HFFc6 (cell line): ENCODE results near the gene CPNE7. TPM values are rescaled to one million over a fixed set of nuclear protein-coding genes. Genes with fewer than 3 reads are reported as not detected.

Experiments used
- DNase-seq: peaks from one replicate; pipeline ENCODE4 v3.0.0-alpha.2; 2018
- H3K27ac Mint-ChIP-seq: 2 replicates; pipeline ENCODE4 v1.8.0; 2020; ENCODE audit warnings: mild to moderate bottlenecking, mixed read lengths
- H3K27me3 Mint-ChIP-seq: 2 replicates; pipeline ENCODE4 v1.8.0; 2021; ENCODE audit warnings: mild to moderate bottlenecking, moderate library complexity, mixed read lengths; ENCODE audit not compliant: insufficient read depth
- H3K36me3 Mint-ChIP-seq: 2 replicates; pipeline ENCODE4 v1.8.0; 2021; ENCODE audit warnings: low read depth, mixed read lengths
- H3K4me1 Mint-ChIP-seq: 2 replicates; pipeline ENCODE4 v1.8.0; 2020; ENCODE audit warnings: low read depth, mixed read lengths
- H3K4me3 Mint-ChIP-seq: 2 replicates; pipeline ENCODE4 v1.8.0; 2020; ENCODE audit warnings: mild to moderate bottlenecking, moderate library complexity, mixed read lengths
- H3K9me3 Mint-ChIP-seq: 2 replicates; pipeline ENCODE4 v1.8.0; 2020; ENCODE audit warnings: mild to moderate bottlenecking, mixed read lengths
- total RNA-seq, 6 experiments: library from RNA; stranded (reverse); fragmentation: NEBNext Ultra II Directional; extraction: Animal tissue kit (Norgen Biotek cat#: 25700); gene quantifications; 2 replicates in 1 of 6; 3 replicates in 5 of 6; pipeline ENCODE4 v1.2.3, GENCODE V29; 2021
- TF ChIP-seq, protein P1 (sequence below): fragments of 200-600 bp; sonication (generic); IDR thresholded peaks from 2 replicates; pipeline ENCODE4 v1.5.0; 2021; ENCODE audit warnings: antibody characterized with exemption, mild to moderate bottlenecking

CPNE7 gene
- total RNA-seq, 6 experiments from 2014 or later, result 17.6 to 22.2 (median 19.3) TPM

DNA sequence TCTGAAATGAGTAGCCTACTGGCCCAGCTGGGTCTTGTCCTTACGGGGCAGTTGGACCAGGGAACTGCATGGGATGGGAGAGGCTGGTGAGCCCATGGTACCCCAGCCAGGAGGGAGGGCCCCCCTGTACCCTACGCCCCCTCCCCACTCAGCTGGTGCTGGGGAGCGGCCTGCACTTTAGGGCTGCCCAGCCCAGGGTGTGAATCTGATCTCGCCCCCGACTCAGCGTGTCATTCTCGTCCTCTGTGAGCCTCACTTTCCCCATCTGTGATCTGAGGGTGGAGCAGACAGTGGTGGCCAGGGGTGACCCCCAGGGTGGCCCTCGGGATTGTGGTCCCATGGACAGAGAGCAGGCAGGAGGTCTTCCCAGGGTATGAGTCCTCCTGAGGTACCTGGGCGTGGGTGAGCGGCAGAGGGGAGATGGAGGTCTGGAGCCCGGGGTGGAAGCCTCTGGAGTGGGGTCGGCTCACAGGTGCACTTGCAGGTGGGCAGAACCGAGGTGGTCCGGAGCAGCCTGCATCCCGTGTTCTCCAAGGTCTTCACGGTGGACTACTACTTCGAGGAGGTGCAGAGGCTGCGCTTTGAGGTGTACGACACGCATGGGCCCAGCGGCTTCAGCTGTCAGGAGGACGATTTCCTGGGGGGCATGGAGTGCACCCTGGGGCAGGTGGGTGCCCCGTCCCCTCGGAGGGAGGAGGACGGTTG, 1.6 kb downstream of the CPNE7 start:
- H3K27me3 Mint-ChIP-seq, result peaks cover 4% of the 10 kb centered on the region

DNA sequence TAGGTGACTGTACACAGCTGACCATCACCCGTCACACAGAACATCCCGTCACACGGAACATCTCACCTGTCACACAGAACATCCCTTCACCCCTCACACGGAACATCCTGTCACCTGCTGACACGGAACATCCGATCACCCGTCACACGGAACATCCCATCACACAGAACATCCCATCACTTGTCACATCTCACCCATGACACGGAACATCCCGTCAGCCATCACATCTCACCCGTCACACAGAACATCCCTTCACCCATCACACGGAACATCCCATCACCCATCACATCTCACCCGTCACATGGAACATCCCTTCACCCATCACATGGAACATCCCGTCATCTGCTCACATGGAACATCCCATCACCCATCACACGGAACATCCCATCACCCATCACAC, 3.8 kb downstream of the CPNE7 start:
- Mint-ChIP-seq H3K27ac (no peak overlapping the region), H3K36me3 (peaks cover 8% of the 10 kb centered on the region; the same call in 1 of the 2 replicates), H3K4me1 (no peaks in the 10 kb centered on the region), H3K4me3 (no peak overlapping the region), H3K9me3 (no peaks in the 10 kb centered on the region), H3K27me3 (peaks cover 3% of the 10 kb centered on the region; the same call in 1 of the 2 replicates)
- TF ChIP-seq, protein P1, sequence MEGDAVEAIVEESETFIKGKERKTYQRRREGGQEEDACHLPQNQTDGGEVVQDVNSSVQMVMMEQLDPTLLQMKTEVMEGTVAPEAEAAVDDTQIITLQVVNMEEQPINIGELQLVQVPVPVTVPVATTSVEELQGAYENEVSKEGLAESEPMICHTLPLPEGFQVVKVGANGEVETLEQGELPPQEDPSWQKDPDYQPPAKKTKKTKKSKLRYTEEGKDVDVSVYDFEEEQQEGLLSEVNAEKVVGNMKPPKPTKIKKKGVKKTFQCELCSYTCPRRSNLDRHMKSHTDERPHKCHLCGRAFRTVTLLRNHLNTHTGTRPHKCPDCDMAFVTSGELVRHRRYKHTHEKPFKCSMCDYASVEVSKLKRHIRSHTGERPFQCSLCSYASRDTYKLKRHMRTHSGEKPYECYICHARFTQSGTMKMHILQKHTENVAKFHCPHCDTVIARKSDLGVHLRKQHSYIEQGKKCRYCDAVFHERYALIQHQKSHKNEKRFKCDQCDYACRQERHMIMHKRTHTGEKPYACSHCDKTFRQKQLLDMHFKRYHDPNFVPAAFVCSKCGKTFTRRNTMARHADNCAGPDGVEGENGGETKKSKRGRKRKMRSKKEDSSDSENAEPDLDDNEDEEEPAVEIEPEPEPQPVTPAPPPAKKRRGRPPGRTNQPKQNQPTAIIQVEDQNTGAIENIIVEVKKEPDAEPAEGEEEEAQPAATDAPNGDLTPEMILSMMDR, result no peak
- DNase-seq, result no peak

More for the DNA sequence above, 1.6 kb downstream of the CPNE7 start:
- H3K9me3 Mint-ChIP-seq, result no peaks in the 10 kb centered on the region
- no peak for DNase-seq
- no peaks in the 10 kb centered on the region for H3K4me1 Mint-ChIP-seq
- no peak overlapping the region for H3K4me3 Mint-ChIP-seq
- H3K27ac Mint-ChIP-seq, result no peak overlapping the region
- peaks cover 8% of the 10 kb centered on the region; the same call in 1 of the 2 replicates for H3K36me3 Mint-ChIP-seq
- TF ChIP-seq, protein P1, result no peak

DNA sequence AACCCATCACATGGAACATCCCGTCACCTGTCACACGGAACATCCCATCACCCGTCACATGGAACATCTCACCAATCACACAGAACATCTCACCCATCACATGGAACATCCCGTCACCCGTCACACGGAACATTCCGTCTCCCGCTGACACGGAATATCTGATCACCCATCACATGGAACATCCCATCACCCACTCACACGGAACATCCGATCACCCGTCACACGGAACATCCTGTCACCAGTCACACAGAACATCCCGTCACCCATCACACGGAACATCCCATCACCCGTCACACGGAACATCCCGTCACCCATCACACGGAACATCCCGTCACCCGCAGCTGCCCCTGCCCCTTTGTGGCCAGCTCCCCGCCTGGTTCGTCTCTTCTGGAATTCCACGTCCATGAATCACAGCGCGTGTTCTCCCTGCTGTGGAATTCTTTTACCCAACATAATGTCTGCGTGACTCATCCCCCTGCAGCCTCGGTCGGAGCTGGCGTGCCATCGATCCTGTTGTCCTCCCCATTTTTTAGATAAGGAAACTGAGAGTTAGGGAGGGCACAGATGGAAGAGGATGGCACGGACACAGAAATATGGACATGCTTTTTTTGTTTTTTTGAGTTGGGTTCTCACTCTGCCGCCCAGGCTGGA, 5.6 kb downstream of the CPNE7 start:
- H3K4me3 Mint-ChIP-seq, result no peak overlapping the region
- peaks cover 8% of the 10 kb centered on the region; the same call in 1 of the 2 replicates for H3K36me3 Mint-ChIP-seq
- TF ChIP-seq, protein P1, result no peak
- H3K9me3 Mint-ChIP-seq, result no peaks in the 10 kb centered on the region
- peaks cover 3% of the 10 kb centered on the region; the same call in 1 of the 2 replicates for H3K27me3 Mint-ChIP-seq
- peak; percentile 98 for DNase-seq
- no peak overlapping the region for H3K27ac Mint-ChIP-seq
- no peaks in the 10 kb centered on the region for H3K4me1 Mint-ChIP-seq

DNA sequence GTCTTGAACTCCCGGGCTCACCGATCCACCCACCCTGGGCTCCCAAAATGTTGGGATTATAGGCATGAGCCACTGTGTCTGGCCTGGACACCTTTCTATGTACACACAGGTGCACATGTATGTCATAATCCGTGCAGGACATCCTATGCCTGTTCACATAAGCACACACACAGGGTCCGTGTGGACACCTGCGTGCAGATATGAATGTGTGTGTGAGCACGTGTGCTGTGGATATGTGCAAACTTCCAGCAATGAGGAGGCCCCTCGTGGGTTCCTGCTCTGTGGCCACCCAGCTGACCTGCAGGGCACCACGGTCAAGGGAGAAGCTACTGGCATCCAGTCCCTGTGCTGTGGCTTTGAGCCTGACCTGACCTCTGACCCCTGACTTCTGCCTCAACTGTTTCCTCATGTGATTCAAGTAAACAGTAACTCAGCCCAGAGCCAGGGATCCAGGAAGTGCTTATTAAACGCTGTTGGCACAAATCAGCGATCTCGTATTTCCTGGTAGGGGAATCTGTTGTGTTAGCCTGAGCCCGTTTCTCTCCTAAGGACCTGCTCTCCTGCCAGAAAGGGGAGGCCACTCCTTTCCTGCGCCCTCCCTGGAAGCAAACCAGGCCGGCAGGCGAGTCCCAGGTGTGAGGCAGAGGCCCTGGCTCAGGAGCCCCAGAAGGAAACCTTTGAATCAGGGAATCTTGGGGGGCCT, 6.5 kb downstream of the CPNE7 start:
- H3K27me3 Mint-ChIP-seq, result peaks cover 3% of the 10 kb centered on the region; the same call in 1 of the 2 replicates
- peak; percentile 44 for DNase-seq
- no peaks in the 10 kb centered on the region for H3K9me3 Mint-ChIP-seq
- H3K4me3 Mint-ChIP-seq, result 0 out of 2 replicates have a peak overlapping the region, but pooled peaks have one; percentile 15
- peaks cover 8% of the 10 kb centered on the region; the same call in 1 of the 2 replicates for H3K36me3 Mint-ChIP-seq
- no peaks in the 10 kb centered on the region for H3K4me1 Mint-ChIP-seq
- no peak overlapping the region for H3K27ac Mint-ChIP-seq
- TF ChIP-seq, protein P1, result no peak

DNA sequence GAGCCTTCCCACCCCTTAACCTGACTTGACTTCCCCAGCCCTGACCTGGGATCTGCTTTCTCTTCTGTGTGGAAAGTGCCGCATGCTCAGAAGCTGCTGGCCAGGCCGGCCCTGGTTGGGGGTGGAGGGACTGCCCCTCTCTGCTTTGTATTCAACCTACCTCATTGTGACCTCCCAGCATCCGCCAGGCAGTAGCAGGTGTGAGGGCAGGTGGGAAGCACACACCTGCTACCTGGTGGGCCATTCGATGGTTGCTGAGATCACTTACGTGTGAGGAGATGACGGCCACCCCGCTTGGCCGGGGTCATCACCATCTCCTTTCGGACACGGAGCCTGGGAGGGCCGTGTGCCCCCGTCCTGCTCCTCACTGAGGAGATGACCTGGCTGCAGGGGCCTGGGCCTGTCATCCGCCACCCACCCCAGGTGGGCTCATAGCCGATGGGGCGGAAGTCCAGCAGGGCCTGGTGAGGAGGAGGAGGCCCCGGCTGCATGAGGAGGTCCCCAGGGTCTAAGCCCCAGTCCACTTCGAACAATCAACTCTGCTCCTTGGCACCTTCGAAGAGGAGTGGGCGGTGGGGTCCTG, 7.1 kb downstream of the CPNE7 start:
- TF ChIP-seq, protein P1, result no peak
- DNase-seq, result no peak
- H3K27ac Mint-ChIP-seq, result no peak overlapping the region
- H3K9me3 Mint-ChIP-seq, result 0 out of 2 replicates have a peak, but pooled peaks cover 3% of the 10 kb centered on the region
- H3K4me1 Mint-ChIP-seq, result no peaks in the 10 kb centered on the region
- peaks cover 8% of the 10 kb centered on the region; the same call in 1 of the 2 replicates for H3K36me3 Mint-ChIP-seq
- no peak overlapping the region for H3K4me3 Mint-ChIP-seq
- peaks cover 3% of the 10 kb centered on the region; the same call in 1 of the 2 replicates for H3K27me3 Mint-ChIP-seq
